Activated B cell treated with CpG ODN at 0.5 μM for 24 hours (primary cell): ENCODE results near the gene MVB12B. TPM values are rescaled to one million over a fixed set of nuclear protein-coding genes. Genes with fewer than 3 reads are reported as not detected.
A peak's percentile ranks its signal among the peaks of the same experiment; 100 is the strongest.

Source experiments
- ATAC-seq: fragments of 200-7000 bp; cut with Tn5 transposase; one replicate; pipeline ENCODE4 v1.10.0; 2021; ENCODE audit warnings: low read depth, mild to moderate bottlenecking, moderate library complexity
- CTCF ChIA-PET: fragments of 350-600 bp; sonication (Branson Sonifier 250); formaldehyde crosslinking; loops from one replicate; lab custom pipeline; 2021; ENCODE audit warnings: antibody characterized with exemption; lab: Charles Lee
- POLR2A ChIA-PET: fragments of 350-600 bp; sonication (Branson Sonifier 250); formaldehyde crosslinking; loops from one replicate; lab custom pipeline; 2021; ENCODE audit warnings: antibody characterized with exemption; lab: Charles Lee
- DNase-seq: peaks from one replicate; pipeline ENCODE4 v3.0.0; 2022
- H3K27ac Mint-ChIP-seq: one replicate; pipeline ENCODE4 v1.8.0; 2020; ENCODE audit warnings: mixed read lengths
- H3K27me3 Mint-ChIP-seq: one replicate; pipeline ENCODE4 v1.8.0; 2021; ENCODE audit warnings: mixed read lengths
- H3K36me3 Mint-ChIP-seq: one replicate; pipeline ENCODE4 v1.8.0; 2021; ENCODE audit warnings: low read depth, mixed read lengths
- H3K4me1 Mint-ChIP-seq: one replicate; pipeline ENCODE4 v1.8.0; 2021; ENCODE audit warnings: mixed read lengths
- H3K4me3 Mint-ChIP-seq: one replicate; pipeline ENCODE4 v1.8.0; 2020; ENCODE audit warnings: mild to moderate bottlenecking, mixed read lengths
- H3K9me3 Mint-ChIP-seq: one replicate; pipeline ENCODE4 v1.8.0; 2020; ENCODE audit warnings: mixed read lengths
- CTCF ChIP-seq: fragments of 200-600 bp; IDR thresholded peaks from one replicate; pipeline ENCODE4 v1.8.0; 2022; ENCODE audit warnings: antibody characterized with exemption, mild to moderate bottlenecking
- intact Hi-C: fragments of 100-400 bp; cut with micrococcal nuclease; formaldehyde crosslinking; loops from one replicate; pipeline ENCODE4 v1.15.1; 2024
- total RNA-seq: library from RNA; stranded (reverse); gene quantifications from 2 replicates; pipeline ENCODE4 v1.2.3, GENCODE V29; 2022

The MVB12B gene
- total RNA-seq, 1 donor from 2014 or later: 2.5 TPM

GRCh38 chr9:126306071-126306647 is 20.5 kb upstream of the MVB12B start:
- intact Hi-C loops: no loop called here
- Mint-ChIP-seq H3K4me1 (peaks cover 12% of the 10 kb centered on the region), H3K27me3 (no peaks in the 10 kb centered on the region), H3K9me3 (no peaks in the 10 kb centered on the region), H3K27ac (no peak overlapping the region), H3K4me3 (no peak overlapping the region), H3K36me3 (no peaks in the 10 kb centered on the region)
- TF ChIP-seq CTCF: no peak
- DNase-seq (no peak), ATAC-seq (no peak)
- ChIA-PET POLR2A (no interaction called here), CTCF (interaction anchor here (1.4 kb wide), 1 partner anchor 92 kb away, joined by 5 read pairs; no protein-coding TSS in a partner anchor)

- no peak overlapping the region for H3K27ac Mint-ChIP-seq
- H3K36me3 Mint-ChIP-seq: no peaks in the 10 kb centered on the region
- ChIA-PET CTCF (interaction anchor here (1.4 kb wide), 1 partner anchor 91 kb away, joined by 5 read pairs; no protein-coding TSS in a partner anchor), POLR2A (interaction anchor here (0.7 to 1.1 kb wide), 2 partner anchors 166 to 606 kb away, joined by 3 to 4 read pairs; no protein-coding TSS in a partner anchor)
- intact Hi-C loops: no loop called here
- no peaks in the 10 kb centered on the region for H3K27me3 Mint-ChIP-seq
- H3K4me3 Mint-ChIP-seq: no peak overlapping the region
- peaks cover 12% of the 10 kb centered on the region for H3K4me1 Mint-ChIP-seq
- no peak for ATAC-seq
- no peak for DNase-seq
- no peak for TF ChIP-seq CTCF
- H3K9me3 Mint-ChIP-seq: no peaks in the 10 kb centered on the region
These were observed 19.1 kb upstream of the MVB12B start for GRCh38 chr9:126307322-126308061.

GRCh38 chr9:126309427-126310189 is 17.0 kb upstream of the MVB12B start:
- ChIA-PET CTCF (no interaction called here), POLR2A (interaction anchor here (0.8 kb wide), 1 partner anchor 10 kb away, joined by 3 read pairs; no protein-coding TSS in a partner anchor)
- Mint-ChIP-seq H3K9me3 (no peaks in the 10 kb centered on the region), H3K27me3 (peaks cover 8% of the 10 kb centered on the region), H3K4me1 (peaks cover 12% of the 10 kb centered on the region), H3K27ac (no peak overlapping the region), H3K36me3 (no peaks in the 10 kb centered on the region), H3K4me3 (no peak overlapping the region)
- ATAC-seq: peak; percentile 45
- no peak for DNase-seq
- no peak for TF ChIP-seq CTCF
- intact Hi-C loops: no loop called here

- Mint-ChIP-seq H3K4me3 (no peak overlapping the region), H3K27me3 (peaks cover 16% of the 10 kb centered on the region), H3K4me1 (peaks cover 12% of the 10 kb centered on the region), H3K27ac (no peak overlapping the region), H3K9me3 (no peaks in the 10 kb centered on the region), H3K36me3 (no peaks in the 10 kb centered on the region)
- ChIA-PET CTCF (no interaction called here), POLR2A (no interaction called here)
- intact Hi-C loops: no loop called here
- ATAC-seq: no peak
- DNase-seq: no peak
- no peak for TF ChIP-seq CTCF
These were observed 13.8 kb upstream of the MVB12B start for GRCh38 chr9:126312584-126313551.
